Cardiac fibroblast (primary cell): ENCODE results near the gene TDRD15.

ENCODE experiments used
- DNase-seq, 2 donors: peaks; one replicate each; pipeline versions ENCODE4 v3.0.0 to v3.0.0-alpha.2; 2010; ENCODE audit warnings: low read depth in 2 of 2
- H3K4me3 ChIP-seq, 2 donors: replicated peaks in 1 of 2; 1 replicate in 1 of 2; 2 replicates in 1 of 2; pipeline ENCODE4 v1.5.1; 2011; ENCODE audit warnings: low read depth in 2 of 2, low read length in 2 of 2, mild to moderate bottlenecking in 2 of 2, moderate library complexity in 1 of 2
- TF ChIP-seq, protein P1 (sequence below): IDR thresholded peaks from one replicate; pipeline ENCODE4 v1.5.1; 2011; ENCODE audit warnings: low read depth, mild to moderate bottlenecking, low read length, inconsistent platforms

The TDRD15 gene

GRCh38 chr2:21161832-21162614, 38.3 kb downstream of the TDRD15 start:
- TF ChIP-seq, protein P1, sequence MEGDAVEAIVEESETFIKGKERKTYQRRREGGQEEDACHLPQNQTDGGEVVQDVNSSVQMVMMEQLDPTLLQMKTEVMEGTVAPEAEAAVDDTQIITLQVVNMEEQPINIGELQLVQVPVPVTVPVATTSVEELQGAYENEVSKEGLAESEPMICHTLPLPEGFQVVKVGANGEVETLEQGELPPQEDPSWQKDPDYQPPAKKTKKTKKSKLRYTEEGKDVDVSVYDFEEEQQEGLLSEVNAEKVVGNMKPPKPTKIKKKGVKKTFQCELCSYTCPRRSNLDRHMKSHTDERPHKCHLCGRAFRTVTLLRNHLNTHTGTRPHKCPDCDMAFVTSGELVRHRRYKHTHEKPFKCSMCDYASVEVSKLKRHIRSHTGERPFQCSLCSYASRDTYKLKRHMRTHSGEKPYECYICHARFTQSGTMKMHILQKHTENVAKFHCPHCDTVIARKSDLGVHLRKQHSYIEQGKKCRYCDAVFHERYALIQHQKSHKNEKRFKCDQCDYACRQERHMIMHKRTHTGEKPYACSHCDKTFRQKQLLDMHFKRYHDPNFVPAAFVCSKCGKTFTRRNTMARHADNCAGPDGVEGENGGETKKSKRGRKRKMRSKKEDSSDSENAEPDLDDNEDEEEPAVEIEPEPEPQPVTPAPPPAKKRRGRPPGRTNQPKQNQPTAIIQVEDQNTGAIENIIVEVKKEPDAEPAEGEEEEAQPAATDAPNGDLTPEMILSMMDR: no peak
- no peak overlapping the region for H3K4me3 ChIP-seq
- no peak for DNase-seq

DNA sequence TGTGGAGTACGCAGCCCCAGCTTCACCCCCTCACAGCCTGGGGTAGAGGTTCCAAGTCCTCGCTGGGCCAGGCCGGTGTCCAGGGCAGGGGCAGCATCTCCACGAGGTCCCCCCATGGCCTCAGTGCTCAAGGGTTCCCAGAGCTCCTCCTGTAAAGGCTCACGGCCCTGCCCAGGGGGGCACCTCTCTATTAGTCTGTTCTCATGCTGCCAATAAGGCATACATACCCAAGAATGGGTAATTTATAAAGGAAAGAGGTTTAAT, 38.8 kb downstream of the TDRD15 start:
- no peak for DNase-seq
- TF ChIP-seq, protein P1: no peak
- H3K4me3 ChIP-seq: no peak overlapping the region

- DNase-seq: no peak
- H3K4me3 ChIP-seq: no peak overlapping the region
- TF ChIP-seq, protein P1: no peak
These were observed 39.4 kb downstream of the TDRD15 start for GRCh38 chr2:21163213-21163612.

GRCh38 chr2:21165350-21165749, 41.6 kb downstream of the TDRD15 start:
- DNase-seq: peak in 1 of 2 donors; percentile 7
- no peak overlapping the region for H3K4me3 ChIP-seq
- TF ChIP-seq, protein P1: peak; percentile 4

DNA sequence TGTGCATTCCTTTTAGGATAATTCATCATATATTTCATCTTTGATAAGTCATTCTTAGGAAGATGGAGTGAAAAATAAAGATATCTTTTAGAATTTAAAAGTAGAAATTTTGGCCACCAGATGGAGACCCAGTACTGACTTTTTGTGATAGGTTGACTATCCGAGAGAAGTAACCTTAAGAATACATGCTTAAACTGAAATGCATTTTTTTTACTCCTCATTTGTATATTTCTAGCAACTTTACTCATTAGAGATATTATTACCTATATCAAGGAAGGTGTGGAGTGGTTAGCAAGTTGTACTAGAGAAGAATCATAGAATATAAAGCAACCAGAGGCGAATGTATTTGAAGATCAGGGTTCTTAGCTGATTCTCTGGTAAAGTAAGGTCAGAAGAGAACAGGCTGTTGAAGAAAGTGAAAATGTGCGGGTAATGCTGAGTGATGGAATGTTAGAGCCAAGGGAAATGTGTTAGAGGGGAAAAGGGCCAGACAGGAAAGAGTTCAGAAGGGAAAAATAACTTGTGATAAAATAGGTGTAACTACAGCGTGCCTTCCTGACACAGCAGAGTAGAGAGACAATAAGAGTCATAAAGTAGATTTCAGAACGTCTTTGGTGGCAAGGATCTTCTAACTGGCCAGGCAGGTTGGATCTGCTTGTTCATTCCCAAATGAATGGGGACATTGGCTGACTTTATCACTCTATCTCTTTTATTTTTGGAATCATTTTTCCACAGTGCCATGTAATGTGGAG, 52.3 kb downstream of the TDRD15 start:
- H3K4me3 ChIP-seq: no peak overlapping the region
- peak in 1 of 2 donors; percentile 0 for DNase-seq
- TF ChIP-seq, protein P1: no peak

DNA sequence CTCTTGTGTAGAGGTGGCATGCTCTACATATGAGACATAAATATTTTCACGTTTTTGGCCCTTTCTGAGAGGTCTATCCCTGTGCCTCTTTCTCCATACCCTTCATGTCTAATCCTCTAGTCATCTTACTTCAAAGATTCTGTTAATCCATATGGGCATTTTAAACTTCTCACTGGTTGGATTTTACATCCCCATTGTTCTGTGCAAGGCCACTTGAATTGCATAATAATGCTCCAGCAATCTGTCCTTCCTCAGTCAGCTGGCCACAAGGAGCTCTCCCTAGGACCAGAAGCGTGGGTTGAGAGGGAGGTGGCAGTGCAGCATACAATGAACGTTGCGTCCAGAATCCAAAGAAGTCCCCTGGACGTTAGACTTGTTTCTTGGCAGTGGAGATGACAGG, 58.2 kb downstream of the TDRD15 start:
- TF ChIP-seq, protein P1: no peak
- H3K4me3 ChIP-seq: no peak overlapping the region
- no peak for DNase-seq
